ENCODE data around the gene SMARCE1.
A peak's percentile ranks its signal among the peaks of the same experiment; 100 is the strongest.
"Not testable (repeated sequence)": the region's sequence is repeated elsewhere in the genome, so short reads cannot be mapped to it uniquely, and the experiment has no call there.

The SMARCE1 gene

GRCh38 chr17:40605306-40605705 lies 42.3 kb downstream of the SMARCE1 start:
- Mint-ChIP-seq H3K27me3 (no peaks in the 10 kb centered on the region), H3K4me1 (peaks cover 100% of the 10 kb centered on the region), H3K4me3 (peak overlapping the region; percentile 72 to 82), H3K27ac (peak overlapping the region; percentile 76 to 95), H3K9me3 (no peaks in the 10 kb centered on the region)
- peak; percentile 53 to 73 for DNase-seq
- ATAC-seq, result peak; percentile 53

GRCh38 chr17:40604327-40605080 lies 43.1 kb downstream of the SMARCE1 start:
- Mint-ChIP-seq H3K27ac (peak overlapping the region; percentile 76 to 95), H3K9me3 (no peaks in the 10 kb centered on the region), H3K4me3 (peak overlapping the region; percentile 77 to 82), H3K4me1 (peaks cover 100% of the 10 kb centered on the region), H3K27me3 (no peaks in the 10 kb centered on the region)
- ATAC-seq (no peak), DNase-seq (no peak)

GRCh38 chr17:40602445-40603443 lies 44.9 kb downstream of the SMARCE1 start:
- ATAC-seq, result peak; percentile 61
- DNase-seq, result peak; percentile 70 to 83
- peak overlapping the region; percentile 77 to 82 for H3K4me3 Mint-ChIP-seq
- H3K9me3 Mint-ChIP-seq, result no peaks in the 10 kb centered on the region
- H3K4me1 Mint-ChIP-seq, result peaks cover 100% of the 10 kb centered on the region
- no peaks in the 10 kb centered on the region for H3K27me3 Mint-ChIP-seq
- H3K27ac Mint-ChIP-seq, result peak overlapping the region; percentile 92 to 98

- peaks cover 6 to 9% of the 10 kb centered on the region in 2 donors for H3K9me3 Mint-ChIP-seq
- no peak overlapping the region for H3K27ac Mint-ChIP-seq
- peaks cover 100% of the 10 kb centered on the region for H3K4me1 Mint-ChIP-seq
- ATAC-seq (no peak), DNase-seq (no peak)
- H3K4me3 Mint-ChIP-seq, result peak overlapping the region; percentile 32 to 82
- no peaks in the 10 kb centered on the region for H3K27me3 Mint-ChIP-seq
Observed at GRCh38 chr17:40600486-40601046, 47.1 kb downstream of the SMARCE1 start.

GRCh38 chr17:40599468-40599763 lies 48.2 kb downstream of the SMARCE1 start:
- peak overlapping the region; percentile 77 to 82 for H3K4me3 Mint-ChIP-seq
- no peak for DNase-seq
- no peak for ATAC-seq
- peaks cover 100% of the 10 kb centered on the region for H3K4me1 Mint-ChIP-seq
- H3K27me3 Mint-ChIP-seq, result no peaks in the 10 kb centered on the region
- peaks cover 6 to 9% of the 10 kb centered on the region in 2 donors for H3K9me3 Mint-ChIP-seq
- peak overlapping the region; percentile 94 to 96 for H3K27ac Mint-ChIP-seq

- DNase-seq, result peak; percentile 78 to 87
- H3K4me1 Mint-ChIP-seq, result peaks cover 100% of the 10 kb centered on the region
- H3K27me3 Mint-ChIP-seq, result no peaks in the 10 kb centered on the region
- peaks cover 6 to 9% of the 10 kb centered on the region in 2 donors for H3K9me3 Mint-ChIP-seq
- ATAC-seq, result peak; percentile 74
- peak overlapping the region; percentile 94 to 96 for H3K27ac Mint-ChIP-seq
- peak overlapping the region; percentile 77 to 82 for H3K4me3 Mint-ChIP-seq
Observed at GRCh38 chr17:40598619-40599467, 48.8 kb downstream of the SMARCE1 start.

GRCh38 chr17:40598301-40598618 lies 49.4 kb downstream of the SMARCE1 start:
- ATAC-seq (no peak), DNase-seq (no peak)
- H3K4me1 Mint-ChIP-seq, result peaks cover 94% of the 10 kb centered on the region
- H3K4me3 Mint-ChIP-seq, result peak overlapping the region; percentile 77 to 82
- peaks cover 6 to 9% of the 10 kb centered on the region in 2 donors for H3K9me3 Mint-ChIP-seq
- peak overlapping the region; percentile 94 to 96 for H3K27ac Mint-ChIP-seq
- H3K27me3 Mint-ChIP-seq, result no peaks in the 10 kb centered on the region

- Mint-ChIP-seq H3K9me3 (peaks cover 6 to 9% of the 10 kb centered on the region in 2 donors), H3K4me1 (peaks cover 89% of the 10 kb centered on the region), H3K27ac (peak overlapping the region; percentile 94 to 96), H3K27me3 (no peaks in the 10 kb centered on the region), H3K4me3 (peak overlapping the region; percentile 77 to 82)
- no peak for DNase-seq
- ATAC-seq, result no peak
Observed at GRCh38 chr17:40597556-40598300, 49.9 kb downstream of the SMARCE1 start.

- Mint-ChIP-seq H3K4me1 (peaks cover 83% of the 10 kb centered on the region), H3K9me3 (peaks cover 6 to 9% of the 10 kb centered on the region in 2 donors), H3K27ac (peak overlapping the region; percentile 34 to 94), H3K4me3 (peak overlapping the region; percentile 77 to 82), H3K27me3 (no peaks in the 10 kb centered on the region)
- DNase-seq (no peak), ATAC-seq (no peak)
Observed at GRCh38 chr17:40597156-40597555, 50.5 kb downstream of the SMARCE1 start.

GRCh38 chr17:40596261-40596919 lies 51.2 kb downstream of the SMARCE1 start:
- Mint-ChIP-seq H3K4me3 (peak overlapping the region; percentile 36 to 82), H3K27me3 (no peaks in the 10 kb centered on the region), H3K4me1 (peaks cover 77% of the 10 kb centered on the region), H3K27ac (peak overlapping the region; percentile 27 to 76), H3K9me3 (peaks cover 6 to 9% of the 10 kb centered on the region in 2 donors)
- ATAC-seq, result peak; percentile 52
- peak; percentile 45 to 68 for DNase-seq

- Mint-ChIP-seq H3K27ac (no peak overlapping the region), H3K4me1 (peaks cover 77% of the 10 kb centered on the region), H3K9me3 (peaks cover 29 to 37% of the 10 kb centered on the region in 2 donors), H3K4me3 (no peak overlapping the region), H3K27me3 (no peaks in the 10 kb centered on the region)
- ATAC-seq, result no peak
- DNase-seq, result no peak
Observed at GRCh38 chr17:40590742-40591141, 56.9 kb downstream of the SMARCE1 start.

- DNase-seq (no peak), ATAC-seq (no peak)
- H3K9me3 Mint-ChIP-seq, result peaks cover 44 to 55% of the 10 kb centered on the region in 2 donors
- H3K27me3 Mint-ChIP-seq, result no peaks in the 10 kb centered on the region
- peaks cover 71% of the 10 kb centered on the region for H3K4me1 Mint-ChIP-seq
- peak overlapping the region; percentile 40 to 41 for H3K4me3 Mint-ChIP-seq
- peak overlapping the region in 1 of 2 donors; percentile 62 for H3K27ac Mint-ChIP-seq
Observed at GRCh38 chr17:40588552-40588951, 59.1 kb downstream of the SMARCE1 start.

GRCh38 chr17:40586264-40586663 lies 61.4 kb downstream of the SMARCE1 start:
- H3K4me1 Mint-ChIP-seq, result peaks cover 91% of the 10 kb centered on the region

GRCh38 chr17:40584950-40585349 lies 62.7 kb downstream of the SMARCE1 start:
- not testable (repeated sequence) for DNase-seq, H3K4me3 Mint-ChIP-seq, H3K27me3 Mint-ChIP-seq, H3K27ac Mint-ChIP-seq, ATAC-seq
- peaks cover 46 to 58% of the 10 kb centered on the region in 2 donors for H3K9me3 Mint-ChIP-seq
- H3K4me1 Mint-ChIP-seq, result peaks cover 92% of the 10 kb centered on the region

More at GRCh38 chr17:40586264-40586663, 61.4 kb downstream of the SMARCE1 start:
- DNase-seq, H3K27me3 Mint-ChIP-seq, ATAC-seq: not testable (repeated sequence)
- H3K9me3 Mint-ChIP-seq, result peaks cover 48 to 62% of the 10 kb centered on the region in 2 donors
- H3K4me3 Mint-ChIP-seq, result peak overlapping the region; percentile 37 to 38
- H3K27ac Mint-ChIP-seq, result peak overlapping the region; percentile 3 to 5

All from stimulated activated naive CD8-positive, alpha-beta T cell treated with anti-CD3 and anti-CD28 coated beads, Interleukin-15, amount 100 ng/mL, for 72 hours (primary cell).